HG03095 (cell line): ENCODE results near the gene KRT26.
"Not testable (repeated sequence)": the region's sequence is repeated elsewhere in the genome, so short reads cannot be mapped to it uniquely, and the experiment has no call there.

ENCODE experiments used
- ATAC-seq: cut with Tn5 transposase; IDR thresholded peaks from one replicate; pipeline ENCODE4 v1.9.1; 2021; ENCODE audit warnings: moderate library complexity; ENCODE audit not compliant: unreplicated experiment

The KRT26 gene, protein sequence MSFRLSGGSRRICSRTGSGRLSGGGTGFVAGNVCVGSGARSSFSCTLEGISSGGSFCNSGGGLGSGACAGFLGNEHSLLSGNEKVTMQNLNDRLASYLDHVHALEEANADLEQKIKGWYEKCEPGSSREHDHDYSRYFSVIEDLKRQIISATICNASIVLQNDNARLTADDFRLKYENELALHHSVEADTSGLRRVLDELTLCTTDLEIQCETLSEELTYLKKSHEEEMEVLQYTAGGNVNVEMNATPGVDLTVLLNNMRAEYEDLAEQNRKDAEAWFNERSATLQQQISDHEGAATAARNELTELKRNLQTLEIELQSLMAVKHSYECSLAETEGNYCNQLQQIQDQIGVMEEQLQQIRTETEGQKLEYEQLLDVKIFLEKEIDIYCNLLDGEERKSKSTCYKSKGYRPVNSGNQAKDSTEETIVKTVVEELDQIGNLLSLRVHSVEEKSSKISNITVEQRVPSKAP

DNA sequence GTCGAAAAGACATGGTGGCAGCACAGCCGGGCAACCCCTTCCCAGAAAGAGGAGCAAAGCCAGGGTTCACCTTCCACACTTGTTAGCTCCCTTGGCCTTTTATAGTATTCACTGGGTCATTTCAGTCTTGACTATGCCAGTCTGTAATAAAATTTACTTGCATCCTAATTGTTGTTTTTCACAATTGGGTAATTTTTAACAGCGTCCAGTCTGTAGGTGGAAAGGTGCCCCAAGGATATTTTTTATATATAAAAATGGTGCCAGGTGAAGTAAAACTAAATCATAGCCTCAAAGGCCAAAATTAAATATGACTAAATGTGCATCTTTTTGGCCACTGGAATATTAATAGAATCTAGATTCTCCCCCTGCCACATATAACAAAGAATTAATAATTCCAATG, at the start of gene KRT26:
TSS of gene KRT26 (minus strand) at position 101 of the 400 bp plus-strand sequence. CDS start at position 13, 88 bp downstream.
- ATAC-seq = no peak

DNA sequence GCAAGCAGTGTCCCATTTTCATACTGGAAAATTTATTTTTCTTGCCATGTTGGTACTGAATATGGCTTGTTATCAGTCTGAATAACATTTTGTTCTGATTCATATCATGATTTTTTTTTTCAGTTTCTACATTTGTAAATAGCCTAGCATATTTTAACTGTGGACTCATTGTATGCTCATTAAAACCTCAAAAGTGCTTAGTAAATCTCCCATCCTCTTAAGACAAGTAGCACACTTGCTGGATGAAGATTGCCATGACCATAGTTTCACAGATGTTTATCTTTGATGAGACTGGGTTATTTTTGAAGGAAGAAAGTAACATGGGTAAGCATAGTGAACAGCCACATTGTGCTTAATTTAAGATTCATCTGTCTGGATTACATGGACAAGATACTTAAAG, 49.5 kb upstream of the KRT26 start:
- ATAC-seq = no peak

DNA sequence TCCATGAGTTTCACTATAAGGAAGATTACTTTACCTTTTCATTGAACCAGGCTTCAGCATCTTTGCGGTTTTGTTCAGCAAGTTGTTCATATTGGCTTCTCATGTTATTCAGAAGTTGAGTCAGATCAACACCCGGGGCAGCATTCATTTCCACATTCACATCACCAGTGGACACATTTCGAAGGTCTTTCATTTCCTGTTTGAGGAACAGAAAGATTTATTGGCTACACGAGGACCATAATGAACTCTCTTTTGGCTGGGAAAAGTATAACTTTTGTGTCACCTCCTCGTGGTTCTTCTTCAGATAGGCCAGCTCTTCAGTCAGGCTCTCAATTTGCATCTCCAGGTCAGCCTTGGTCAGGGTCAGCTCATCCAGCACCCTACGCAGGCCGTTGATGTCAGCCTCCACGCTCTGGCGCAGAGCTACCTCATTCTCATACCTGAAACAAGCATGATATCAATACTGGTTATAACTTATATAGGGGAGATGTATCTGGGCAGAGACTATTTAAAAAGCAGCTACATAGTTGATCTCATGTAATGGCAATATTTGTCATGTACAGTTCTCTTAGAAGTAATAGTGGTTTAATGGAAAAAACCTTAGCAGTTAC, 48.3 kb upstream of the KRT26 start:
- no peak for ATAC-seq

DNA sequence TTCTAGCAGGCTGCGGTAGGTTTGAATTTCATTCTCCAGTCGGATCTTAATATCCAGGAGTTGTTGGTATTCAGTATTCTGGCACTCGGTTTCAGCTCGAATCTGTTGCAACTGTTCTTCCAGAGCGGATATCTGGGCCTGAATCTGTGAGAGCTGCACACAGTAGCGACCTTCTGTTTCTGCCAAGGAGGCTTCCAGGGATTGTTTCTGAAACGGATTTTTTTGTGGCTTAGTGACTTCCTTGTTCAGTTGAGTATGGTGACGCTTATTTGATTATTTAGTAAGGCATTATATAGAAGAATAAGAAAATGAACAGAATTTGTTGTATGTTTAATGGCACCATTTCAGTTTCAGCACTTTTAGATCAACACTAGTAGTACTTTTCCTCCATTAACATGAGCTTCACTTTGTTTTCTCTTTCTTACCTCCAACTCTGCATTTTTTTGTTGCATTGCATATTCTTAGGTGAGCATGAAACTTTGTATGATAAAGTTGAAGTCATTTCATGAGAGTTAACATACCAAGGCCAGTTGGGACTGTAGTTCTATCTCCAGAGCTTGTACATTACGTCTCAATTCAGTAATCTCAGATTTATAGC, 47.6 kb upstream of the KRT26 start:
- ATAC-seq = no peak

DNA sequence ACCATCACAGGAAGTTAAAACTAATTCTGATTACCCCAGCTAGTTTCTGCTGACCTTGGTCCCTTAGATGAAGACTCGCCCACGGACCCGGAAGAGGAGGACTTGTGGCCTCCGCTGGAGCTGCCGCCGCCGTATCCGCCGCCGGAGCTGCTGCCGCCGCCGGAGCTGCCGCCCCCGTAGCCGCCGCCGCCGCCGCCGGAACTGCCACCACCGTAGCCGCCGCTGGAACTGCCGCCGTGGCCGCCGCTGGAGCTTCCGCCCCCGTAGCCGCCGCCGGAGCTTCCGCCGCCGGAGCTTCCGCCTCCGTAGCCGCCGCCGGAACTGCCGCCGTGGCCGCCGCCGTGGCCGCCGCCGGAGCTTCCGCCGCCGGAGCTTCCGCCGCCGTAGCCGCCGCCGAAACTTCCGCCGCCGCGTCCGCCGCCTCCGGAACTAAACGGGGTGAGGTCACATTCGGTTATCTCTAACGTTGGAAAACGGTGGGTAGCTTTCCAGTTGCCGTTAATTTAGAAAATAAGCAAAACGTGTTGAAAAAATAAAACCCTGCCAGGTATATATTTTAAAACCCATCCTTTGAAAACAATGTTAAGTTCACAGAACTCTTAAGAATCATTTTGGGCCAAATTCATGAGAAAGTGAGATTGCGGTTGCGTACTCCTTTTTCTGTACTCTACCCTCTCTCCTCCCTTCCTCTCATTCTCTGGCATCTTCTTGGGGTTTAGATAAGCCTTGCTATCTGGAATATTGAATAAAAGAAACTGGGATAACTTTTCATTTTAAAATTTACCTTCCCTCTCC, 46.9 kb upstream of the KRT26 start:
- no peak for ATAC-seq

DNA sequence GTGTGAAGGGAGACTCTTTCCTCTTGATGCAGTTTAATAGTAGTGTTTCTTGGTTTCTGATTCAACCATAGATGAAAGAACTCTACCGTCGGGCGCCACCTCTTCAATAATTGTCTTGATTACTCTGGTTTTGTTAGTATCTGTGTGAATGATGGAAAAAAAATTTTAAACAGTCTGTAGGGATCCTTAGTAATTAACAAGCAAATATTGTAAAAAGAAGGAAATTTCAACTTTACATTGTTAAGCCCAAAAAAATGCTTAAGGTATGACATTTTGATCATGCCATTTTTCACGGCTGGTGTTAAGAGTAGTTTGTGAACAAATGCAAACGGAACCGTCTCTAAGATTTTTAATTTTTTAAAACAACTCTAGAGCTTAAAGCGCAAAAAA, 46.3 kb upstream of the KRT26 start:
- no peak for ATAC-seq

DNA sequence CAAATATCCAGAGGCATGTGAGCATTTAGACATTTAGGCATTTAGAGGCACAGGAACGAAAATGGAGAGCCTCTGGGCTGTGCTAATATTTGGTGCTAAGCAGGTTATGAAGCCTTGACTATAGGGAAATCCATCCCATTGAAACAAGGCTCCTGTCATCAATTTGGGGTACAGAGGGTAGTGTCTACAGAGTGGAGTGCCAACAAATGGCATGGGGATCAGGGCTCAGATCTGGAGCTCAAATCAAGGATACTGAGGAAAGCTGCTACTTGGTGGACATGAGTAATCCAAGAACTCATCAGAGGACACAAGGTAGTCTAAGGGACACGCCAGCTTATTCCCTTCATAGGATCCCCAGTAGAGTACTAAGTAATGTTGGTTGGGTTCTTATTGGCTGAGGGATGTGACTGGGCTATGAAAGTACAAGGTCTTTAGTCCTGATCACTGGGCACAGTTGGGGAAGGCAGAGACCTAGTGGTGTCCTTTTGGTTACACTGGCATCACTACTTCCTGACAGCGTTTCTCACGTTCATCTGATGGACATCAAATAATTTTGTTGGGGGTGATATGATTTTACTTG, 45.2 kb upstream of the KRT26 start:
- no peak for ATAC-seq

DNA sequence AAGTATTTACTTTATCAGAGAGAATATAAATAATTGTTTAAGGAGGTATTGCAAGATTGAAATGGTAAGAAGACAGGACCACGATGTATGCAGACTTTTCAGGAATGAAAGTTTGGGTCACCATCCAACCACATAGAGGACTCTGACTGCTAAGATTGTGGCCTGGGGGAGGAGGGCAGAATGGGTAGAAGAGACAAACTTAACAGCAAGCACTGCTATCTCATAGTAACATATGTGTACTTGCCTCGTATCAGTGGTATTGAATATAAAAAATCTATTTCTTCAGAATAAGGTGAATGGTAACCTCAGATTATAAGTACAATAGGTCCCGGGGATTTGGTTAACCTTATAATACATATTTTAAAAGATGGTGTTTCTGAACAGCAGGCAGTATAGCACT, 44.6 kb upstream of the KRT26 start:
- ATAC-seq = no peak

DNA sequence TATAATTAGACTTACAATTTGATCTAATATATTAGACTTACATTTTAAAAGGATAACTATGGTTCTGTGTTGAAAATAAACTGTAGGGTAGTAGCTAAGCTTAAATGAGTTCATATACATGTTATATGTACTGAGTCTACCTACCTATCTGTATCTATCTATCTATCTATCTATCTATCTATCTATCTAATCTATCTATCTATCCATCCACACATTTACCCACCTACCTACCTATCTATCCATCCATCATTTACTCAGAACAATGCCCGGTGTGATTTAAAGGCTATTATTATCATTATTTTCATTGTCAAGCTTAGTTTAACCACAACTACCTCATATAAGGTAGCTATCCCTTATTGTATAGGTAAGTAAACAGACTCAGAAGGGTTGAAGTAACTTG, 43.4 kb upstream of the KRT26 start:
- ATAC-seq = no peak

DNA sequence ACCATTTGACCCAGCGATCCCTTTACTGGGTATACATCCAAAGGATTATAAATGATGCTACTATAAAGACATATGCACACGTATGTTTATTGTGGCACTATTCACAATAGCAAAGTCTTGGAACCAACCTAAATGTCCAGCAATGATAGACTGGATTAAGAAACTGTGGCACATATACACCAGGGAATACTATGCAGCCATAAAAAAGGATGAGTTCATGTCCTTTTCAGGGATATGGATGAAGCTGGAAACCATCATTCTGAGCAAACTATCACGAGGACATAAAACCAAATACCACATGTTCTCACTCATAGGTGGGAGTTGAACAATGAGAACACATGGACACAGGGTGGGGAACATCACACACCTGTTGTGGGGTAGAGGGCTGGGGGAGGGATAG, 42.7 kb upstream of the KRT26 start:
- not testable (repeated sequence) for ATAC-seq

DNA sequence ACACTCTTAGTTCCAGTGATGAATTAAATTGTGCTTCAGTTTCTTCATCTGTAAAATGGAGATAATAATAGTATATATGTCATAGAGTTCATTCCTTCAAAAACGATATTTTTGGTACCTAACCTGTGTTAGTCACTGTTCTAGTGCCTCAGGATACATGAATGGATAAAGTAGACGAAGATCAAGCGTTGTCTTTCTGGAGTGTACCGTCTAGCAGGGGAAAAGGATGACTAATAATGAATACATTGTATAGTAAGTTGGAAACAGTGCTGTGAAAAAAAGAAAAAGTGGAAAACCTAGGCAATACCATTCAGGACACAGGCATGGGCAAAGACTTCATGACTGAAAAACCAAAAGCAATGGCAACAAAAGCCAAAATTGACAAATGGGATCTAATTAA, 41.8 kb upstream of the KRT26 start:
- no peak for ATAC-seq

DNA sequence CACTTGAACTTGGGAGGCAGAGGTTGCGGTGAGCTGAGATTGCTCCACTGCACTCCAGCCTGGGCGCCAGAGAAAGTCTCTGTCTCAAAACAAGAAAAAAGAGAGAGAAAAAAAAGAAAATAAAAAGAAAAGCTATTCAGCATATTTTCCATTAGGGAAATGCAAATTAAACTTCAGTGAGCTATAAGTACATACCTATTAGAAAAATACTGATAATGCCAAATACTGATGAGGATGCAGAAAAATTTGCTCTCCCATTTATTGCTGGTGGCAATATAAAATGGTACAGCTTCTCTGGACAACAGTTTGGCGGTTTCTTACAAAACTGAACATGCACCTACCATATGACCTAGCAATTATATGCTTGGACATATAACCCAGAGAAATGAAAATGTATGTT, 40.6 kb upstream of the KRT26 start:
- no peak for ATAC-seq

DNA sequence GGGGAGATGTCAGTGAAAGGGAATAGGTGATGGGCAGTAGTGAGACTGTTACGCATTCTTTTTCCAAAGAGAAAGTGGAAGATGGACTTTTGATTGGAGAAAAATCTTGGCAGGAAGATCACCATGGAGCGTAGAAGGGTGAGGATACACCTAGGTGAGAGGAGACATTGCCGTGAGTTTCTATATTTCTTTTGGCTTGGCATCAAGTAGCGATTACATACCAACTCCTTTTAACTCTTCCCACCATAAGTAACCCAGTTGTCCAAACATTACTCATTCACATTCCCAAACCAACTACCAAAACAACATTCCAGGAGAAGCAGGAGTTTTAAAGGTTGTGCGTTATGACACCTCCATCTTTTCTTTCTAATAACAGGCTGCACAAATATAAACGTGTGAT, 38.5 kb upstream of the KRT26 start:
- no peak for ATAC-seq

DNA sequence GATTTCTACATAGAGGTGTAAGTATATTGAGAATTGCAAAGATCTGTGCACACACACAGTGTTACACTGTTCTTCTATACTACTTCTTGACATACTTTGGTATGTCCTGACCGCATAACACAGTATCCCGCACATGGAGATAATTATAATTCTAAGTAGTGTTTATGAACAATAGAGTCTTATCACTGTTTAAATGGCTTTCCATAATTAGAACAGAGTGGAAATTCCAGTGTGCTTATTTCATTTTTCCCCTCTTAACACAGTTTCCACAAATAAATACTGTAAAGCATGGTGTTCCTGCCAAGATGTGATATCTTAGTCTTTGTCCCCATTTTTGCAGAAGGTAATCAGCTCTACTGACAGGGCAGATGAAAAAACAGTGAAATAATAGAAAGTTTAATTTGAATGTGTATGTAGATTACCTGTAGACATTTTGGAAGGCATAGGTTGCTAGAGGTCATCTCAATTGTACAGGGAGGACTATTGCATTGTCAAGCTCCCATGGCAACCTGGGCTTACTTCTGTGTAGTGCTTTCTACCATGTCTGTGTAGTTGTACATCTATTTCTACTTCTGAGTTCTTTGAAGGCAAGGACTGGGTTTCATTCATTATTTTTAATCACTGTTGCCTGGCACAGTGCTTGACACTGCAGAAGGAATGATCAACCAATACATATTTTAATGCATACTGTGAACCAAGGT, 37.9 kb upstream of the KRT26 start:
- ATAC-seq = no peak

DNA sequence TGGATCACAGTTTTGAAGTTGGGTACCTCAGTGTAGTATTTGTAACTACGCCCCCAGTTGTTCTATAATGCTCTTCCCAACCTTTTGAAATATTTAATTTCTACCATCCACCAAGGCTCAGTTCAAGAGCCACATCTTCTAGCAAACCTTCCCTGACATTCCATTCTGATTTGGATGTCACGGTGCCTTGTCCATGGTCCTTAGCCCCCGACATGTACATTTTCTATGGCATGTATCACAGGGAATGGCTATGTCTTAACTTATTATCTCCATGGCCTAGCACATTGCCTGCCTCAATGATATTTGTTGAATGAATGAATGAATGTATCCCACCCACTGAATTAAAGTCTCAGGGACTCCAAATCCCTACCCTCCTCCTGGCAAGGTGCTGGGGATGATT, 34.1 kb upstream of the KRT26 start:
- no peak for ATAC-seq

DNA sequence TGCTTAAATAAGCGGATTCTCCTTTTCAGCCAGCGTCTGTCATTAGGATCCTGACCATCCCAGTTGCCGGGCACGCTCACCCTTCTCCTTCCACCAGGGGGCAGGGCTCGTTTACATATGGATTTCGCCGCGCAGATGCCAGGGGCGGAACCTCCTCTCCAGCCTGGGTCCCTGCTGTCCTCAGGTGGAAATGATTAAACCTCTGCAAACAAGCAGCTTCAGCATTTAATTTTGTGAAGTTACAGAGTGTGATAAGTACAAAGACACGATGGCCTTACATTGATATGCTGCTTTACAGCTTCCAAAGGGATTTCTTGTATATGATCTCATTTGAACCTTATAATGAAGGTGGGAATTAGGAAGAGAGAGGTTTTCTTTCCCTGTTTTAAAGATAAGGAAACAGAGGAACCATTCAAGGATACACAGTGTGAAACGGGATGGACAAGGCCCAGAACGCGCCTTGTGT, 31.6 kb upstream of the KRT26 start:
- ATAC-seq = no peak

DNA sequence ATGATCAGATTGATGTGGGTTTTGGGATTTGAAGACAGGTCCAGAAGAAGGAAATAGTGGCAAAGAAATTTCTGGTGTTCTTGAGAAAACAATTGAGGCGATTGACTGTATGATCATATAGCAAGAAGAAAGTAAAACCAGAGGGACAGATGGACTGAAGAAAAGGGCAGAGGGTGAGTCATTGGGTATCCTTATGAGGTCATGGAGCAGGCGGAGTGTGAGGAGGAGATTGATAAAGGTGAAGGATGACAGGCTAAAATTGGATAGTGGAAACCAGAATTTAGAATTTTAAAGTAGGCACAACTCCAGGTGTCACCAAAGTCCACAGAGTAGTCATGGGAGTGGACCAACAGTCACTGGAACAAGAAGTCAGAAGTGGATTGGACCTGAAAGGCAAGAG, 29.2 kb upstream of the KRT26 start:
- ATAC-seq = no peak

DNA sequence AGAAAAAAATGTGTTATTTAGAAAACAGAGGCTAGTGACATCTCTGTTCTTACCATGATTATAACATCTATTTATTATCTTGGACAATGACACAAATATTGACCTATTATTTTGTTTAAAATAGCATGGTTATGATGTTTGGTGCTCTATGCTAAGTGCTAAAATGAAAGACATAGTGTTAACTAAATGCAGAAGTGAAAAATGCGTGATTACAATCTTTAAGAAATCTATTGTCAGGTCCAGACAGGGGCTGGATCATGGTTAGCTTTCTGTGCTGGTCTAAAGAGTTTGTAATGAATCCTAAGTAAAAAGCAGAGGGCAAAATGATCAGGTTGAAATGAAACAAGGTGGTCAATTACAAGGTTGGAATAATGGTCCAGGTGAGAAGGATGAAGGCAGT, 28.4 kb upstream of the KRT26 start:
- ATAC-seq = no peak

DNA sequence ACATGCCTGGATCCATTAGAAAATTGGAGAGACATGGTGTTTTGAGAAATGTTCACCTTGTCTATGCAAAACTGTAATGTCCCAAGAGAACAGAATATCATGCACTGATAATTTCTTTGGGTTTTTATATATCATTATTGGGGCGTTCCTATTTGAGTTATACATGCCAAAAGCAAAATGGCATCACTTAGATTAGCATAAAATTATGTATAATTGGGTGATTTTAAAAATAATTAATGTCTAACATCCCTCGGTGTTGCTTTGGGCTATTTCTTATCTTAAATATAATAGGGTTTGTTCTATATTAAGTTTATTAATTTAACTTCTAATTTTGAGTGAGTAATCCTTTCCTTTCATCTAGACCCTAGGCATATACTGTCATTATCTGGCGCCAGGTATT, 27.9 kb upstream of the KRT26 start, which contains the start of gene KRT28:
TSS of gene KRT28 (minus strand) at position 101 of the 400 bp plus-strand sequence. CDS start at position 35, 66 bp downstream.
- no peak for ATAC-seq

DNA sequence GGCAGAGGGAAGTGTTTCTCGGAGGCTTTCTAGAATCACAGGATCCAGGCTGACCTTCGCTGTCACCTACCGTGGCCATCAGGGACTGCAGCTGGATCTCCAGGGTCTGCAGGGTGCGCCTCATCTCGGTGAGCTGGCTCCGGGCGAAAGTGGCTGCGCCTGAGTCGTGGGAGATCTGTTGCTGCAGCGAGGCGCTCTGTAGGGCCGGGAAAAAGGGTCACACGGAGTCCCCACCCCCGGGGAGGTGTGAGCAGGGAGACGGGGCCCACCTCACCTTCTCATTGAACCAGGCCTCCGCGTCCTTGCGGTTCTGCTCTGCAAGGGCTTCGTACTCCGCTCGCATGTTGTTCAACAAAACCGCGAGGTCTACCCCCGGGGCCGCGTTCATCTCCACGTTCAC, 24.8 kb upstream of the KRT26 start:
- no peak for ATAC-seq
